Right ventricle myocardium inferior (tissue), 1 donor: ENCODE measurements around the gene MAP1S. TPM values are rescaled to one million over a fixed set of nuclear protein-coding genes. Genes with fewer than 3 reads are reported as not detected.
"Not testable (repeated sequence)": the region's sequence is repeated elsewhere in the genome, so short reads cannot be mapped to it uniquely, and the experiment has no call there.

Experiments used
- ATAC-seq: fragments of 200-7000 bp; cut with Tn5 transposase; one replicate; pipeline ENCODE4 v1.9.1; 2020; ENCODE audit warnings: mild to moderate bottlenecking, moderate library complexity
- DNase-seq: peaks from one replicate; pipeline ENCODE4 v3.0.0; 2021; ENCODE audit errors: missing footprints
- intact Hi-C: fragments of 100-400 bp; cut with DNase I; formaldehyde crosslinking; loops from one replicate; pipeline ENCODE4 v1.11.0; 2022
- total RNA-seq: library from RNA; stranded (reverse); fragmentation: NEBNext Ultra II Directional; extraction: Animal tissue kit (Norgen Biotek cat#: 25700); gene quantifications from one replicate; pipeline ENCODE4 v1.2.1, GENCODE V29; 2021
- donor health status: DM: no; HTN: yes; CAD: no; lungs with severe emphysema.

The MAP1S gene
- total RNA-seq, 1 donor from 2014 or later: 26.0 TPM

GRCh38 chr19:17778251-17778967, 59.1 kb downstream of the MAP1S start:
- intact Hi-C loops: no loop called here
- peak; percentile 47 for ATAC-seq

DNA sequence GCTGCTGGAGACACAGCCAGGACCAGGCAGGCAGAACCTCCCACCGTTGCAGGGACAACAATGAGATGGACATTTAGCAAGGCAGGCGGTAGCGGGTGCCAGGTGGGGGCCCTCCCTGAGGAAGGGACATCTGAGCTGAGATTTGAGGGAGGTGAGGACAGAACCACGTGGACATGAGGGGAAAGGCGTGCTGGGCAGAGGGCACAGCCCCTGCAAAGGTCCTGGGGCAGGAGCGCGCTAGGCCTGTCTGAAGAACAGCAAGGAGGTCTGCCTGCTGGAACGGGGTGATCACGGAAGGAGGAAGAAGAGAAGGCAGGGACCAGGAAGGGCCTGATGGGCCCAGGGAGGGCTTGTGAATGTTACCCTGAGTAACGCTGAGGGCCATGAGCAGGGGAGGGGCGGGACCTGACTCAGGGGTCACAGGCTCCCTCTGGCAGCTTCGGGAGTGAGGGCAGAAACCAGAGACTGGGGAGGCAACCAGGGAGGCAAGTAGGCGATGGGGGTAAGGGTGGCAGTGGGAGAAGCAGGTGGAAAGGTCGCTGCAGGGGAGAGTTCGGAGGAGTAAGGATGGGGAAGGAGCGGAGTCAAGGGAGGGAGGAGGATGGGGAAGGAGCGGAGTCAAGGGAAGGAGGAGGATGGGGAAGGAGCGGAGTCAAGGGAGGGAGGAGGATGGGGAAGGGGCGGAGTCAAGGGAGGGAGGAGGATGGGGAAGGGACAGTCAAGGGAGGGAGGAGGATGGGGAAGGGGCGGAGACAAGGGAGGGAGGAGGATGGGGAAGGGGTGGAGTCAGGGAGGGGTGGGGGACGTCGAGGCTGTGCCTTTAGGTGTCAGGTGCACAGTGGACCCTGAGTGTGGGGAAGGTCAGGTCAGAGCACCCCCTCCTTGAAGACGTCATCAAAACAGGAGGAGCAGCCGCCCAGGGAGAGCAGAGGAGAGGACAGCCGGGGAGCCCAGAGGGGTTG, 60.0 kb downstream of the MAP1S start:
- intact Hi-C loops: no loop called here
- peak; percentile 26 for ATAC-seq
- DNase-seq: no peak

More at GRCh38 chr19:17778251-17778967, 59.1 kb downstream of the MAP1S start:
- DNase-seq: peak; percentile 90

DNA sequence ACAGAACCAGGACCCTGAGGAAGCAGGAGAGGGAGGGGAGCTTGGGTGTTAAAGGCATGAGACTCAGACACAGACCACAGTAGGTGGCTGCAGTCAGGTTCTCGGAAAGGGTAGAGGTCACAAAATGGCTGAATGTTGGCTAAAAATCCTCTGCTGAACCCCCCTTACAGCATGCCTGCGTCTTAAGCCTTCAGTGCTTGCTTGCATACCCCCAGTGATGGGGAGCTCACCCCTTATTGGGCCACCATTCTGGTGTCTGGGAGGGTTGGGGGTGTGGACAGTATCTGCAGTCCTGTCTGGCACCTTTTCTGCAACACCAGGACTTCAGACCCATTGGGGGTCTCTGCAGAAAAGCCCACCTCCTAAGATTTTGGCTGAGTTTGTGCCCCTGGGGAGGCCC, 61.5 kb downstream of the MAP1S start:
- ATAC-seq (no peak), DNase-seq (no peak)
- intact Hi-C loops: loop anchor here (10.0 kb wide), 1 partner anchor 436 kb away; no protein-coding TSS in a partner anchor

DNA sequence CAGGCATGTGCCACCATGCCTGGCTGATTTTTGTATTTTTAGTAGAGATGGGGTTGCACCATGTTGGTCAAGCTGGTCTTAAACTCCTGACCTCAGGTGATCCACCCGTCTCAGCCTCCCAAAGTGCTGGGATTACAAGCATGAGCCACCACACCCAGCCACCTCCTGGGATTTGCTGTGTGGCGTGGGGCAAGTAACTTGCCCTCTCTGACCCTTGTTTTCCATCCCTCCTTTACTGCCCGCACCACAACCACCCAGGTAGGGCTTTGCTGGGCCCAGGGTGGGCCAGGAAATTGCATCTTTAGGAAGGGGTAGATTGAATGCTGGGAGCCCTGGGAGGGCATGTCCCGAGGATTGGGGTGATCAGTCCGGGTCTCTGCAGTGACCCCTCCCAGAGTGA, 64.4 kb downstream of the MAP1S start:
- intact Hi-C loops: loop anchor here (10.0 kb wide), 1 partner anchor 439 kb away; no protein-coding TSS in a partner anchor
- DNase-seq, ATAC-seq: not testable (repeated sequence)

Other genes starting within 250 kb of the MAP1S start
- 66.2 TPM for gene SLC27A1, start 249.0 kb upstream of the MAP1S start, total RNA-seq
- 20.8 TPM for gene PGLS, start 207.8 kb upstream of the MAP1S start, total RNA-seq
- 35.5 TPM for gene COLGALT1, start 163.8 kb upstream of the MAP1S start, total RNA-seq
- gene UNC13A, start 31.1 kb upstream of the MAP1S start, total RNA-seq: 0.03 TPM
- 0.24 TPM for gene FCHO1, start 32.0 kb downstream of the MAP1S start, total RNA-seq
- gene B3GNT3, start 75.7 kb downstream of the MAP1S start, total RNA-seq: not detected
- gene INSL3, start 102.0 kb downstream of the MAP1S start, total RNA-seq: not detected
- 1.9 TPM for gene JAK3, start 128.5 kb downstream of the MAP1S start, total RNA-seq
- gene RPL18A, start 140.4 kb downstream of the MAP1S start, total RNA-seq: 860 TPM
- not detected for gene SLC5A5, start 152.5 kb downstream of the MAP1S start, total RNA-seq
- 85.9 TPM for gene CCDC124, start 213.5 kb downstream of the MAP1S start, total RNA-seq
- gene KCNN1, start 247.6 kb downstream of the MAP1S start, total RNA-seq: not detected